KMS-11 (cell line): Measurements from ENCODE around the gene KCP.

Source experiments
- H2AFZ ChIP-seq: fragments of 200-600 bp; sonication (generic); 2 replicates; pipeline ENCODE4 v1.6.1; 2016; ENCODE audit warnings: antibody characterized with exemption, mixed run types, low read depth
- H3K27ac ChIP-seq: fragments of 200-600 bp; sonication (generic); 2 replicates; pipeline ENCODE4 v1.6.1; 2016; ENCODE audit warnings: mild to moderate bottlenecking, mixed run types
- H3K27me3 ChIP-seq: fragments of 200-600 bp; sonication (generic); 2 replicates; pipeline ENCODE4 v1.6.1; 2017; ENCODE audit warnings: mild to moderate bottlenecking, low read depth, mixed run types, moderate library complexity; ENCODE audit not compliant: insufficient read depth
- H3K36me3 ChIP-seq: fragments of 200-600 bp; sonication (generic); 2 replicates; pipeline ENCODE4 v1.6.1; 2017; ENCODE audit warnings: mild to moderate bottlenecking, mixed run types; ENCODE audit not compliant: insufficient read depth
- H3K4me1 ChIP-seq: fragments of 200-600 bp; sonication (generic); 2 replicates; pipeline ENCODE4 v1.6.1; 2016; ENCODE audit warnings: mild to moderate bottlenecking, low read depth, mixed run types; ENCODE audit not compliant: poor library complexity, severe bottlenecking
- H3K4me2 ChIP-seq: fragments of 200-600 bp; sonication (generic); 2 replicates; pipeline ENCODE4 v1.7.0; 2016; ENCODE audit warnings: mild to moderate bottlenecking, mixed run types
- H3K4me3 ChIP-seq: fragments of 200-600 bp; sonication (generic); IDR thresholded peaks from 2 replicates; pipeline ENCODE4 v1.6.1; 2017; ENCODE audit warnings: low read depth, low read length, mixed read lengths; ENCODE audit not compliant: insufficient read depth
- H3K79me2 ChIP-seq: fragments of 200-600 bp; sonication (generic); 2 replicates; pipeline ENCODE4 v1.6.1; 2016; ENCODE audit warnings: low read depth, mixed run types; ENCODE audit not compliant: insufficient read depth
- H3K9ac ChIP-seq: fragments of 200-600 bp; sonication (generic); 2 replicates; pipeline ENCODE4 v1.6.1; 2016; ENCODE audit warnings: mild to moderate bottlenecking, mixed run types
- H4K20me1 ChIP-seq: fragments of 200-600 bp; sonication (generic); 2 replicates; pipeline ENCODE4 v1.6.1; 2016; ENCODE audit warnings: mild to moderate bottlenecking, mixed run types; ENCODE audit not compliant: insufficient read depth
- TF ChIP-seq, protein P1 (sequence below): fragments of 200-600 bp; sonication (generic); conservative IDR thresholded peaks from 2 replicates; pipeline ENCODE4 v1.6.1; 2017; ENCODE audit warnings: low read depth, mild to moderate bottlenecking, antibody characterized with exemption, low read length, moderate library complexity, mixed read lengths

KCP gene

DNA sequence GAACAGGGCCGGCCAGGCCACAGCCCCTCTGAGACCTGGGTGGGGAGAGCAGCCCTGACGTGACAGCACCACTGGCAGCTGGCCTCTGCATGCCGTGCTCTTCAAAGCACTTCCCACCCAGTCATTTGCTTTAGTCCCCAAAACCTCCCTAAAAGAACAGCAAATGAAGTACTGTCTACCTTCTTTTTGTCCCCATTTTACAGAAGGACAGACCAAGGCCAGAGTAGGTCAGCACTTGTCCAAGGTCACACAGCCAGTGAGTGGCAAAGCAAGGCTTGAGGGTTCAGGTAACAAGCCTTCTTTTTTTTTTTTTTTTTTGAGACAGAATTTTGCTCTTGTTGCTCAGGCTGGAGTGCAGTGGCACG is 32.8 kb downstream of the KCP start:
- no peaks in the 10 kb centered on the region for H4K20me1 ChIP-seq
- no peak overlapping the region for H2AFZ ChIP-seq
- TF ChIP-seq, protein P1, sequence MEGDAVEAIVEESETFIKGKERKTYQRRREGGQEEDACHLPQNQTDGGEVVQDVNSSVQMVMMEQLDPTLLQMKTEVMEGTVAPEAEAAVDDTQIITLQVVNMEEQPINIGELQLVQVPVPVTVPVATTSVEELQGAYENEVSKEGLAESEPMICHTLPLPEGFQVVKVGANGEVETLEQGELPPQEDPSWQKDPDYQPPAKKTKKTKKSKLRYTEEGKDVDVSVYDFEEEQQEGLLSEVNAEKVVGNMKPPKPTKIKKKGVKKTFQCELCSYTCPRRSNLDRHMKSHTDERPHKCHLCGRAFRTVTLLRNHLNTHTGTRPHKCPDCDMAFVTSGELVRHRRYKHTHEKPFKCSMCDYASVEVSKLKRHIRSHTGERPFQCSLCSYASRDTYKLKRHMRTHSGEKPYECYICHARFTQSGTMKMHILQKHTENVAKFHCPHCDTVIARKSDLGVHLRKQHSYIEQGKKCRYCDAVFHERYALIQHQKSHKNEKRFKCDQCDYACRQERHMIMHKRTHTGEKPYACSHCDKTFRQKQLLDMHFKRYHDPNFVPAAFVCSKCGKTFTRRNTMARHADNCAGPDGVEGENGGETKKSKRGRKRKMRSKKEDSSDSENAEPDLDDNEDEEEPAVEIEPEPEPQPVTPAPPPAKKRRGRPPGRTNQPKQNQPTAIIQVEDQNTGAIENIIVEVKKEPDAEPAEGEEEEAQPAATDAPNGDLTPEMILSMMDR: no peak
- H3K4me1 ChIP-seq: no peaks in the 10 kb centered on the region
- H3K36me3 ChIP-seq: no peaks in the 10 kb centered on the region
- no peak overlapping the region for H3K27ac ChIP-seq
- no peaks in the 10 kb centered on the region for H3K79me2 ChIP-seq
- no peak overlapping the region for H3K9ac ChIP-seq
- no peaks in the 10 kb centered on the region for H3K27me3 ChIP-seq
- no peak overlapping the region for H3K4me3 ChIP-seq
- H3K4me2 ChIP-seq: no peak overlapping the region

DNA sequence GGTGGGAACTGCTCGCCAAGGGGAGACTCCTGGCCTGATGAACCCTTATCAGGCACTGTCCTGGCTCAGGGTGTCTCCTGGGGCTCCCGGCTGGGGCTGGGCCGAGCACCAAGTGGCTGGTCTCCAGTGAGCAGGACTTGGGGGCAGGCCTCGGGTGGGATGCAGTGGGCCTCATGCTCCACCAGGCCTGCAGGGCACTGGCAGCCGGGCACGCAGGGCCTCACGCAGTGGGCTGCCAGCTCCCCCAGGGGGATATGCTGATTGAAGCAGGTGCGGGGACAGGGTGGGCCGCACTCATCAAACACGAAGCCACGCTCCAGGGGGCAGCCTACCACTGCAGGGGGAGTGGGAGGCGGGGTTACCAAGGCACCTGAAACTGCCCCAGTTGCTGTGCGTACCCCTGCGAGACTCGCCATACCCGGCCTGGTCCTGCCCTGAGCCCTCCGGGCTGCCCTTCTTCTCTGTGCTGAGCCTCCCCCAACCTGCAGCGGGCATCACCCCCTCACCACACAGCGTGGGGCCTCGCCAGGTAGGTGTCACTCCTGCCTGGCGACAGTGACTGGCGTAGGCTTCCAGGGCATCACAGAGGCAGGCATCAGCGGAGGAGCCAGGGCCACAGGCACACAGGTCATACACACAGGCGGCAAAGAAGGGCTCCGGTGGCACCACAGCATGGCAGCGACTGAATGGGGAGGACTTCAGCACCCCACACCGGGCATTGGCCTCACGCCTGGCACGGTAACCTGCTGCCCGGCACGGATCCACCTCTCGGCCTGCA is 33.3 kb downstream of the KCP start:
- Histone ChIP-seq H3K4me1 (no peaks in the 10 kb centered on the region), H3K36me3 (no peaks in the 10 kb centered on the region), H3K9ac (no peak overlapping the region), H3K27me3 (no peaks in the 10 kb centered on the region), H3K4me2 (no peak overlapping the region), H3K79me2 (no peaks in the 10 kb centered on the region), H2AFZ (no peak overlapping the region), H3K4me3 (no peak overlapping the region), H4K20me1 (no peaks in the 10 kb centered on the region), H3K27ac (no peak overlapping the region)
- TF ChIP-seq, protein P1: no peak

DNA sequence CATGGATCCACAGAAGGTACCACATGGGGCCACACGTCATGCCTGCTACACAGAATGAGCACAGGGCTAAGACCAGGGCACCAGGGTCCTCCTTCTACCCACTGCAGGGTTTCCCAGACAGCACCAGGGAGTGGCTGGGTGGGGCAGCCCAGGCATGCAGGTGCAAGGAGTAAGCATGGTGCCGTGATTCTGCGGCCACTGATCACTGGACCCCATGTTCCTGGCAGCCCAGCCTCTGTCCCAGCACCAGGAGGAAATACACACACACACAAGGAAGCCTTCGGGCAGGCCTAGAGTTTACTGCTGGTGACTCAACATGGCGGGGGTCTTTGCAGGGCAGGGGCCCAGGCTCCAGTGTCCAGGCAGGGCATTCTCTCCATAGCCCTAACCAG is 33.9 kb downstream of the KCP start:
- TF ChIP-seq, protein P1: no peak

DNA sequence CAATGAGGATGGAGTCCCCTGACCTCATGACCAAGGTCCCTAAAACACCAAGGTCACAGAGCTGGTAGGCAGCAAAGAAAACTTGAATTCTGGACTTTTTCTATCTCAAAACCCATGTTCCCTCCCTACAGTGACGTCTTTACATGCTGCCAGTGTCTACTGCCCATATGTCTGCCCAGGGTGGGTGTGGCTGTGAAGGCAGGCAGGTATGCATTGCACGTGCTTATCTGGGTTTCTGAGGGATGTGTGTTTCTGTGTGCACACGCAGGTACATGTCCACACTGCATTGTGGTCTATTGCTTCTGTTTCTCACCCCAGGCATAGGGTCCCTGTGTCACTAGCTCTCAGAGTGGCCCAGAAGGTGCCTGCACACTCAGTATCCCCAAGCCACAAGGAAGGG is 34.4 kb downstream of the KCP start:
- Histone ChIP-seq H3K9ac (no peak overlapping the region), H3K27ac (no peak overlapping the region), H3K4me2 (no peak overlapping the region), H3K36me3 (no peaks in the 10 kb centered on the region), H3K4me1 (no peaks in the 10 kb centered on the region), H4K20me1 (no peaks in the 10 kb centered on the region), H3K79me2 (no peaks in the 10 kb centered on the region), H3K27me3 (no peaks in the 10 kb centered on the region; the same call in 1 of the 2 replicates), H2AFZ (no peak overlapping the region), H3K4me3 (no peak overlapping the region)
- TF ChIP-seq, protein P1: no peak

More for the DNA sequence above, 33.9 kb downstream of the KCP start:
- no peak overlapping the region for H2AFZ ChIP-seq
- H3K4me1 ChIP-seq: no peaks in the 10 kb centered on the region
- no peaks in the 10 kb centered on the region for H3K79me2 ChIP-seq
- H3K27ac ChIP-seq: no peak overlapping the region
- H3K36me3 ChIP-seq: no peaks in the 10 kb centered on the region
- H3K27me3 ChIP-seq: no peaks in the 10 kb centered on the region
- no peaks in the 10 kb centered on the region for H4K20me1 ChIP-seq
- H3K9ac ChIP-seq: no peak overlapping the region
- H3K4me2 ChIP-seq: no peak overlapping the region
- H3K4me3 ChIP-seq: no peak overlapping the region
